Measurements from ENCODE around the gene NARF.

Gene NARF

DNA sequence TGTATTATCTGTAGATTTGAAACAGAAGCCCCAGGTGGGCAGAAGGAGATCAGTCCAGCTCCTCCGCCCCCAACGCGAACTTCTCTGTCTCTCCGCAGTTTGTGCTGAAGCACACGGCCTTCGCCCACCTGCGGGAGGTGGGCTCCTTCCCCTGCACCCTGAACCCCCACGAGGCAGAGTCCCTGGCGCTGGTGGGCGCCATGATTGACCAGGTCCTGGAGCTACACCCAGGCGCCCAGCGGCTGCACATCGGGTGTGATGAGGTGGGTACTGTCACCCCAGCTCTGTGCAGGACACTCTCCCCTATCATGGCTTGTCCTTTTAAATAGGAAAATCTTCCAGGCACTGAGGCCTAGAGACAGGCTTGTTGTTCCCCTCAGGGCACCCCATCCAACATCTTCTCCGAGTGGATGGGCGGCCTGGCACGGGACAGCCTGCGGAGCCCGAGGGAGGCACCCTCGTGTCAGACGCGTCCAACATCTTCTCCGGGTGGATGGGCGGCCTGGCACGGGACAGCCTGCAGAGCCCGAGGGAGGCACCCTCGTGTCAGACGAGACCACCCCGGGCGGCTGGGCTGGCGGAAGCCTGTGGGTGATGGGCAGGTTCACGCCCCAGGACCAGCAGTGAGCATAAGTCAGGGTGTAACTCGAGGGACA is 24.9 kb upstream of the NARF start:
- DNase-seq (ENCODE audit: low read depth in 3 of 3) = no peak

DNA sequence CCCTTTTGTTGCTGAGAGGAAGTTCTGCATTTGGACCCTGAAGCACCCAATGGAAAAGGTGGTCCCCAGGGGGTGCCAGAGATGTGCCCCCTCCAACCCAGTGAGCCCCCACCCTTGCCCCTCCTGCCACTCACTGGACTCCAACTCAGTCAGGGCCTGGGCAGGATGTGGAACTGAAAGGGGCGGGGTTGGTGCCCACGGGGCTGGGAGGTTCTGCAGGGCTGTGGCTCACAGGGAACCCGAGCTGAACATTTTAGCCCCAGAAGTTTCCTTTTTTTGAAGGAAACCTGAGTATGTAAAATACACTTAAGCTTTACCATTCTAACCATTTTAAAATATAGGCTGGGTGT is 24.4 kb upstream of the NARF start:
- no peak for DNase-seq (ENCODE audit: low read depth in 3 of 3)

DNA sequence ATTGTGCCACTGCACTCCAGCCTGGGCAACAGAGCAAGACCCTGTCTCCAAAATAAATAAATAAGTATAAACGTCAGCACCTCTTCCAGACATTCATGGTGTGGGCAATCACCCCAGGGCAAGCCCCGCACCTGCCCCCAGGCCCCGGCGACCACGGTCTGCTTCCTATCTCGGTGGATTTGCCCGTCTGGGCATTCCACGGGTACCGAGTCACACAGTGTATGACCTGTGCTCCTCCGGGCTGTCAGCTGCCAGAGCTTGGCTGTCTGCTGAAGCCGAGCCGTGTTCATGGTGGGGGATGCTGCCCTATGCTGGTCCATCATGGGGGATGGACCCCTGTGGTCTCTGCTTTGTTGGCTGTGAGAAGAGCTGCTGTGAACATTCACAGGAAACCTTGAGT is 23.4 kb upstream of the NARF start:
- DNase-seq (ENCODE audit: low read depth in 3 of 3) = no peak

DNA sequence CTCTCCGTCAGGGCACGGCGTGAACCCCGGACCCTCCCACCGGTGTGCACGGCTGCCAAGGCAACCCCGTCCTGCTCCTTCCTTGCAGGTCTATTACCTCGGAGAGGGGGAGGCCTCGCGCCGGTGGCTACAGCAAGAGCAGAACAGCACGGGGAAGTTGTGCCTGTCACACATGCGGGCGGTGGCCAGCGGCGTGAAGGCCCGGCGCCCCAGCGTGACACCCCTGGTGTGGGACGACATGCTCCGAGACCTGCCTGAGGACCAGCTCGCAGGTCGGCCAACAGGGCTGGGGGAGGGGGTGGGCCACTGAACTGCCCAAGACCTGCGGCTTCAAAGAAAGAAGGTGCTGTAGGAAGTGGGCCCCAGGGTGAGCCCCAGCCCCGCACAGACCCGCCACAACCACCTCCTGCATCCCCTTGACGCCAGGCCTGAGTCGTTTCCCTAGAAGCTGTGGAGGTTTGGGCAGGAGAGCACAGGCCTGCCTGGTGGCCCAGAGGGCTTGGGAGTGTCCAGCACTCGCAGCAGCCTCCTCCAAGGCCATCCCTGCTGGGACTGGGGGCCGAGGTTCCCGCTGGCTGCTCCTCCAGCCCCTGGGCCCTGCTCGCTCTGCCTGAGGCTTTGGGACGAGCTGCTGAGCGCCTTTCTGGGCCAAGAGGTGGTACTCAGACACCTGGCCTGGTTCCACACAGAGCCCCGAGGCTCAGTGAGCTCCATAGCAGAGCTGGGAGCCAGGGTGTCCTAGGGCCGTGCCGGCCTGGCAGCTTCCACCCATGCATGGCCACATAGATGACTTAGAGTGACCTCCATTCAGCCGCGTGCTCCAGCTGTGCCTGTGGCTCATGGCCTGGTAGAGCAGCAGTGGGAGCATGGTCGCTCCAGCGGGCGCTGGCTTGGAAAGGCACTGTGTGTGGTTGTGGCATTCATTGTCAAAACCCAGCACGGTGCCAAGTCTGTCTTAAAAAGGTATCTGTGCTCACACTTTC is 22.6 kb upstream of the NARF start:
- no peak for DNase-seq (ENCODE audit: low read depth in 3 of 3)

DNA sequence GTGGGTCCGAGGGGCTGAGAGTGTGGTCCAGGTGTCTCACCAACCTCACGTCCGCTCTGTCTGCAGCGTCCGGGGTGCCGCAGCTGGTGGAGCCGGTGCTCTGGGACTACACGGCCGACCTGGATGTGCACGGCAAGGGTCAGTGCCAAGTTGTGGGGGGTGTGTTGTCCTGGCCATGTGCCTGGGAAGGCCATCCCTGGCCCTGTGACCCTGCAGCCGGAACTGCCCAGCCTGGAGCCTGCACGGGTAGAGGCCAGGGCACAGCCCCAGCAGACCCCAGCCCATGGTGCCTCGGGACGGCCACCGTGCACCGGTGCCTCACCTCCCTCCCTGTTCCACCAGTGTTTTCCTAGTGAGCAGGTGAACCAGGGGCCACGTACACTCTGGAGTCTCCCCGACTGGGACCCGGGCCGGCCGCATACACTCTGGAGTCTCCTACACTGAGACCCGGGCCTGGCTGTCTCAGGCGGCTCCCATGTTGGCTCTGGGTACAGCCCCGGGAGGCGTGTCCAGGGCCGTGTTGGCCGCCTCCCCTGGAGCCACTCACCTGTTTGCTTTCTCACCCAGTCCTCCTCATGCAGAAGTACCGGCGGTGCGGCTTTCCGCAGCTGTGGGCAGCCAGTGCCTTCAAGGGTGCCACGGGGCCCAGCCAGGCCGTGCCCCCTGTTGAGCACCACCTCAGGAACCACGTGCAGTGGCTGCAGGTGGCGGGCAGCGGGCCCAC is 21.8 kb upstream of the NARF start:
- no peak for DNase-seq (ENCODE audit: low read depth in 3 of 3)

DNA sequence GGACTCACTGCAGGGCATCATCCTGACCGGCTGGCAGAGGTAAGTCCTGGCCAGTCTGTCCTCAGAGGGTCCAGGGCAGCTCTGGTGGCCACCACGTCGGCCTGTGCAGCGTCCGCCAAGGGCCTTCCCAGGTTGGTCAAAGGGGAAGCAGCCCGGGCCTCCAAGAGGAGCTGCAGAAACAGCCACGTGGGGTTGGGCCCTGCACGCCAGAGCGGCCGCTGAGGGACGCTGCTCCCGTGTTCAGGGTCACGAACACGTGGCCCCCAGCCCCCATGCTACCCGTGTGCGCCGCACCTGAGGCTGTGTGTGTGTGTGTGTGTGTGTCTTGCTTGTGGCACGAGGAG is 21.2 kb upstream of the NARF start:
- DNase-seq (ENCODE audit: low read depth in 3 of 3) = no peak

DNA sequence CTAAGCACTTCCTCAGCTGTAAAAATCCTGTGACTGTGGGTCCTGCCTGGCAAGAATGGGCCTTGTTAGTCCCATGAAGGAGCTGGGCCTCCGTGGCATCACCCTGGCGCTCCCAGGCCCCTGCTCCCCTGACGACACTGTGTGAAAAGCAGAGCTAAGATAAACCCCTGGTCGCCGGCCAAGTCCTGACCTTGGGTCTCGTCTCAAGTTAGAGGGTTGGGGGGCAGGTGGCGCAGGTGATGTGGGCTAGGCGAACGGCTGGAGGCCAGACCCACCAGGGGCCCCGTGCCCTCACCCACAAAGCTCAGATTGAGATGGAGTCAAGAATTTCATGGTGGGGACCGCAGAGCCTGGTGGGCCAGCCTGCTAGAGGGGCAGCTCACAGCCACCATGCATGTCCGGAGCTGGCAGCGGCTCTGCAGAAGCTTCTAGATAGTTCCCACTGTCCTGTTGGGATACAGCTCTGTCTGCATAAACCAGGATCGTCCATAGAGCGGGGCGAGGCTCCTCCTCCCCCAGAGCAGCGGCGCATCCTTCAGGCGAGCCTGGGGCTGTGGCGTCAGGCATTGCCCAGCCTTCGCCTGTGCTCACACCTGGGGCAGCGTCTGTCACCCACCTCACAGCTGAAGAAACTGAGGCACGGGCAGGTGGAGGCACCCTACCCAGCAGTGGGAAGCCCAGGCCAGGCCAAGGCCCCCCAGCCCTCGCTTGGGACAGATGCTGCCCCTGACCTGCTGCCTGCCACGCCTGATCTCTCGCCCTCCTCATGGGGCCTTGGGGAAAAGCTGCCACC is 19.9 kb upstream of the NARF start:
- no peak for DNase-seq (ENCODE audit: low read depth in 3 of 3)

DNA sequence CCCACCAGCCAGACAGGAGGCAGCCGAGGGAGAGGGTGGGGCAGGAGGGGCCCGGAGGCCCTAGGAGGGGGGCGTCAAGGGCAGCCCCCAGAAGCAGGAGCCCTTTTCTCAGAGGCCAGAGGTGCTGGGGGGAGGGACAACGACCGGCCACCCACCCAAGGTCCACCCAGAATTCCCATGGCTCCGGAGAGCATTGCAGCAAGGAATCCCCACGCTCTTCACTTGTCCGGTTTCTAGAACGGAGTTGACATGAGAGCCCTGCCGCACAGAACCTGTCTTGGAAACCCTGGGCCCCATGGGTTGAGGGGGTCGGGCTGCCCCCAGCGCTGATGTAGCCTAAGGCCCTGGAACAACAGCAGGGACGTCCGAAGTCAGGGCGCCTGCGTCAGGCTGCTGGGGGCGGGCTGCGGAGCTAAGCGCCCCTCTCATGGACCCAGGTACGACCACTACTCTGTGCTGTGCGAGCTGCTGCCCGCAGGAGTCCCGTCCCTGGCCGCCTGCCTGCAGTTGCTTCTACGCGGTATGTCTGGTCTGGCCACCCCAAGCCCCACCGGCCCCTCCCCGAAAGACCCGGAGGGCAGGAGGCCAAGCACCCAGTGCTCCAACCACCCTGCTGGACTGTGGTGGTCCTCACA is 19.2 kb upstream of the NARF start:
- no peak for DNase-seq (ENCODE audit: low read depth in 3 of 3)

DNA sequence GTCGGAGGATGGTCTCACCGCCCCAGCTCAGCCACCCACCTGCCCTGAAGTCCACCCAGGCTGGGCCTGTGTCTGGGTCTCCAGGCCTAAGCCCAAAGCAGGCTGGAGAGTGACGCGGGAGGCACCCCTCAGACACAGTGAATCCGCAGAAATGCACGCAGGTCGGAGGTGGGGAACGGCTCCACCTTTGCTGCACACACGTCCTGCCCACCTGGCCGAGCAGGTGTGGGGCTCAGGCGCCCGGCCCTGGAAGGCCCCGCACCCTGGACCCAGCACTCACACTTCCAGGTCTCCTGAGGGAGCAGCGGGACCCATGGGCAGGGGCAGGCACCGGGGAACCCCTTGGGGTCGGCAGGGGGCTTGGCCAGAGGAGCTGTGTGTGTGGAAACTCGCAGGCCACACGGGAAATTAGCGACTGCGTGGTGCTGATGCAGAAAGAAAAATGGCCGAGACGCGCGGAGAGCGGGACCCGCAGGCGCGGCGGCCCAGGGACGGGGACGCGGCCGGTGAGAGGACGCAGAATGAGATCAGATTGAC is 18.6 kb upstream of the NARF start:
- DNase-seq (ENCODE audit: low read depth in 3 of 3) = no peak

DNA sequence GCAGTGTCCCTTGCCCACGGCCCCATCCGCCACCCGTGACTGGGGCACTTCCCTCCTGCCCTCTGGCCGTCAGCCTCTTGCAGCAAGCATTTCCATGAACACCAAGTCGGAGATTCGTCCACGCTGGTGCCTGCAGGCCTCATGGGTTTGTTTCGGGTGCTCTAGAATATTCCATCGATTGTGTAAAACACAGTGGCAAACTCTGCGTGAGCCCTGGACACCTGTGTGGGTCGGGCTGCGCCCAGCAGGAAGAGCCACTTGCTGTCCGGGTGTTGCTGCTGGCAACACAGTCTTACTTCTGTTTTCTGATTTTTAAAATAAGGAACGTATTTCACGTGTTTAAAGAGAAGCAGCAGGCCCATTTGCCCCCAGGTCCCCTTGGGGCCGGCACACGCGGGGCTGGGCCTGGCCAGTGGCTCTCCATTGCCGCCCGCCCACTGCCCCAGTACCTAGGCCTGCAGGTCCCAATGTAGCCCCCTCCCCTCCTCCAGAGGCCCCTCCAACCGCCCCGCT is 18.0 kb upstream of the NARF start:
- DNase-seq (ENCODE audit: low read depth in 3 of 3) = no peak

DNA sequence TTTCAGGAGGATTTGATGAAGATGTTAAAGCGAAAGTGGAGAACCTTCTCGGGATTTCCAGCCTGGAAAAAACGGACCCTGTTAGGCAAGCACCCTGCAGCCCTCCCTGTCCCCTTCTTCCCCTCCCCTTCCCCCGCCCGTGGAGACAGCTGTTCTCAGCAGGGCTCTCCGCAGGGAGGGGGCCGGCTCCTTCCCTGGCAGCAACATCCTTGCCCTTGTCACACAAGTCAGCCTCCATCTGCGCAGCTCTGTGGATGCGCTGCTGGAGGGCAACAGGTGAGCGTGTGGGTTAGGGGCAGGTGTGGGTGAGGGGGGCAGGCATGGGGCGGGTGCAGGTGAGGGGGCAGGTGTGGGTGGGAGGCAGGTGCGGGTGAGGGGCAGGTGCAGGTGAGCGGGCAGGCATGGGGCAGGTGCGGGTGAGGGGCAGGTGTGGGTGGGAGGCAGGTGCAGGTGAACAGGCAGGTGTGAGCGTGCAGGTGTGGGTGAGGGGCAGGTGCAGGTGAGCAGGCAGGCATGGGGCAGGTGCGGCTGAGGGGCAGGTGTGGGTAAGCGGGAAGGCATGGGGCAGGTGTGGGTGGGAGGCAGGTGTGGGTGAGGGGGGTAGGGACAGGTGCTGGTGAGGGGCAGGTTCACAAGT is 17.4 kb upstream of the NARF start:
- no peak for DNase-seq (ENCODE audit: low read depth in 3 of 3)

DNA sequence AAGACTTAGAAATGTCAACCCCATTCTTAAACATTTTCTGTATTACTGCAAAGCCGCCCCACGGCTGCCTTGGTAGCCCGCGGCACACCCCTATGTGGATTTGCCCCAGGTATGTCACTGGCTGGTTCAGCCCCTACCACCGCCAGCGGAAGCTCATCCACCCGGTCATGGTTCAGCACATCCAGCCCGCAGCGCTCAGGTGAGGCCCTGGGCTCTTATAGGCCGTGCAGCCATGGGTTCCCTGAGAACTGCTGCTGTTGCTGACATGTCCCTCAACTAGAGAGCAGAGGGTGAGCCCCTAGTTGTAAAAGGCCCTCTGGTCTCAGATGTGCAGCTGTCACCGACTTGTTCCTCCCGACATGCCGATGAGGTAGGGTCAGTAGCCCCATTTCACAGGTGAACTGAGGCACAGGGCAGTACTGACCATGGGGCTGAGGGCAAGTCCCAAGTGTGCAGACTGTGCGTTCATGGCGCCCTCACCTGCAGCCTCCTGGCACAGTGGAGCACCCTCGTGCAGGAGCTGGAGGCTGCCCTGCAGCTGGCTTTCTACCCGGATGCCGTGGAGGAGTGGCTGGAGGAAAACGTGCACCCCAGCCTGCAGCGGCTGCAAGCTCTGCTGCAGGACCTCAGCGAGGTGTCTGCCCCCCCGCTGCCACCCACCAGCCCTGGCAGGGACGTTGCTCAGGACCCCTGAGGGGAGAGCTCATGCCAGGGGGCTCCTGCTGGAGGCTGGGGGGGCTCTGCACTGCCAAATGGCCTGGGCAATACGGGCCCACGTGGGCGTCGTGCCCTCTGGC is 16.7 kb upstream of the NARF start:
- DNase-seq (ENCODE audit: low read depth in 3 of 3) = no peak

DNA sequence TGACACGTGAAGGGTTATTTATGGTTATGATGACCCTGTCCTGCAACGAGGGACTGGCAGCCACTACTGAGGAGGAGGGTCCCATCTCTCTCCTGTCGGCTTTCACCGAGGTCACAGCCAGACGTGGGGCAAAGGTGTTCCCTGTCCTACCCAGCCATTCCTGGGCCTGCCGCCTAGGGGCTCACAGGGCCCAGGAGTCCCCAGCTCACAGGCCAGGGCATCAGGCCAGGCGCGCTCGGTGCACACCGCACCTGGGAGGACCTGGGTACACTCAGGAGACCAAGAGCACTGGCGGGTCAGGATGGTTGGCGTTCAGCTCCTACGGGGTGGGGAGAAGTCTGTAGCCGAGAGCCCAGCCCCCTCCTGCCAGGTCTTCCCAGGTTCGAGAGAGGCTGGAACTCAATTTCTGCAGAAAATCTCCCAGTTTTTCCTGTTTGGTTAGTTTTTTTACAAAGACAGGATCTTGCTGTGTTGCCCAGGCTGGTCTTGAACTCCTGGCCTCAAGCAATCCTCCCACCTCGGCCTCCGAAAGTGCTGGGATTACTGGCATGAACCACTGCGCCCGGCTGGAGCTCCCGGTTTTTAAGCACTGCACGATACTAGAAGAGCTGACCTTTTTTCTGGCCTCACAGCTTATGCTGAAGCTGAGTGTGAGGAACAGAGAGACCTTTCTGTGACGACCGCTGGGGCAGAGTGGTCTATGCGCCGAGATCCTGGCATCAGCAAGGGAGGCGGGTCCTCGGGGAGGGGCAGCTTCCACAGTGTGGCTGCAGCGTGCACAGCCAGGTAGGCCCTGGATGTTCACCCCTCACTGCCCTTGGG is 15.7 kb upstream of the NARF start:
- no peak for DNase-seq (ENCODE audit: low read depth in 3 of 3)

DNA sequence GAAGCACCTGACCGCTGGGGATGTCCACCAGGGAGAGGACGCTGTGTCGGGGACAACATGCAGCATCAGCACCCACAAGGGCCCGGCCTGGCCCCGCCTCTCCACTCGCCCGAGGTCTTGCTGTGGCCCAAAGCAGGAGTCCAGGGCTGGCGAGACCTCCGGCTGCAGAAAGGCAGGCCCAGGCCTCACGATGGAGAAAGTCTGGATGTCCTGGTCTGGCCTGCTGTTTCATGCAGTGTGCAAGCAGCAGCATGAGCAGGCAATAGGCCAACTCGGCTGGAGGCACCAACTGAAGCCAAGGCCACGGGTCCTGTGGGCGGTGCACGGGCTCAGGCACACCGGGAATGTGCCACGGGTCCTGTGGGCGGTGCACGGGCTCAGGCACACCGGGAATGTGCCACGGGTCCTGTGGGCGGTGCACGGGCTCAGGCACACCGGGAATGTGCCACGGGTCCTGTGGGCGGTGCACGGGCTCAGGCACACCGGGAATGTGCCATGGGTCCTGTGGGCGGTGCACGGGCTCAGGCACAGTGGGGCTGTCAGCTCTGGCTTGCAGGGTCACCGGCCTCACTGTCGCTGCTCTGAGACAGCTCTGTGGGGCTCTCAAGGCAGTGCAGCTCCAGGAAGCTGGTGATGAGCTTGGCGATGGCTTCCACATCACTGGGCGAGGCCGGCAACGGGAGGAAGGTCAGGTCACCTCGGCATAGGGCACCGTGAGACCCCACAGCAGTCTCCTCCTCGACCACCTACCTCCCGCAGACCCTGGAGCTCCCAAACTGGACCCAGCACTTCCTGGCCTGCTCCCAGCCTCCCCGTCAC is 14.9 kb upstream of the NARF start:
- no peak for DNase-seq (ENCODE audit: low read depth in 3 of 3)

DNA sequence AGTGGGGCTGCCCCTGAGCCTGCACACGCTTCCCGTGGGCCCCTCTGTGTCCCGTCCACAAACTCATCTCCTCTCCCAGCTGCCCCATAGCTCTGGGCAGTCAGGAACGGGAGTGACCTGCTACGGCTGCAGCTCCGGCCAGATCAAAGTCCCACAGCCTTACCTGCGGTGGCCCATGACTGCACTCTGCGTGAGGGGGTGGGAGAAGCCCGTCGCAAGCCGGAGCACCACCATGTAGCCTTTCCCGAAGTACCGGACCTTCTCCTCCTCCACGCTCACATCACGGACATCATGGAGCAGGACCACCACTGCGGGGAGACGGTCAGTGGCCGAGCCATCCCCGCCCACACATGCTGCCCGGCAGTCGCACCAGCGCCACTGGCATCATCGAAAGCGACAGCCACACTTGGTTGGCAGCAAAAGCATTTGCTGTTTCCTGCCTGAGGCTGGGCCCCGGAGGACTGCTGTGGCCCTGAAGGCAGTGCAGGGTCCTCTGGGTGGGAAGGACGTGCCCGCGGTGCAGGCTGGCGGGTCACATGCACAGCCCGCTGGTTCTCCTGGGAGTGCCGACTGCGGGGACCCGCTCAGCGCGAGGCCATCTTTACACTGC is 14.2 kb upstream of the NARF start:
- no peak for DNase-seq (ENCODE audit: low read depth in 3 of 3)

DNA sequence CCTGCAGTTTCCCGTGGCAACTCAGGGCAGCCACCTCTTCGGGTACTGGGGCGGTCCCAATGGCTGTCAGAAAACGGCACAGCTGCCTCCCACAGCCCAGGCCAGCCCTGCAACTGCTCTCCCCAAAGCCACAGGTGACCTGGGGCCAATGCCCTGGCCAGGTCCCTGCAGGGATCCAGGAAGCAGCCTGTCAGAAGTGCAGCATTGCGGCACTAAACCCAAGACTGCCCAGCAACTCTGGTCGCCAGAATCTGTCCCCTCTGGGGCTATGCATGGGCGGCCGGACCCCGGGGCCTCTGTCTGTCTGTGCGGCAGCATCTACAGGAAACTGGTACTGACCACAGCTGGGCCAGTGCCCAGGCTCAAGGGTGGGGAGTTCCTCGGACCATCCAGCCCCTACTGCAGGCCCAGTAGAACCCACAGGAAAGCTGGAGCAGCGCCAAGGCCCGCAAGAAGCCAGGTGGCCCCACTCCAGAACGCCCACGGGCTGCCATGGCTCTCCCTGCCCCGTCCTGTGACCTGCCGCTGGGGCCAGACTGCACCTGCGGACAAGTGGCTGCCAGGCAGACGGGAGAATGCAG is 13.5 kb upstream of the NARF start:
- DNase-seq (ENCODE audit: low read depth in 3 of 3) = no peak

DNA sequence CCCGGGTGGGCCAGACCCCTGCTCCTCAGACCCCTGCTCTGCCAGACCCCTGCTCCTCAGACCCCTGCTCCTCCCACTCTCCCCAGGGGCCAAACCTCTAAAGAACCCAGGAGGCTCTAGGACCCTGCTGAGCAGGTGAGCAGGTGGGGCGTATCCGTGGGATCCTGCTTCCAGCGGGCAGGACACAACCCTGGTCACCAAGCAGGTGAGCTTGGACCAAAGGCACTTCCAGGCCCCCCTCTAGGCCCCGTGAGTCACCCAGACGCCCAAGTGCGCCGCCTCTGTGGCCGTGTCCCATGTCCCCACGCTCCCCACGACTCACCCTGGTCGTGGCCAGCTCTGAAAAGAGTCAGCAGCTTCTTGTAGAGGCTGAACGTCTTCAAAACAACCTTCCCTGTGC is 13.0 kb upstream of the NARF start:
- DNase-seq (ENCODE audit: low read depth in 3 of 3) = no peak

Data from stimulated activated CD4-positive, alpha-beta T cell treated with anti-CD3 and anti-CD28 coated beads, TNF-alpha, amount 100 ng/mL, for 4 hours (primary cell).